Cardiac fibroblast (primary cell): Measurements from ENCODE around the gene SSH2.
"Not testable (repeated sequence)": the region's sequence is repeated elsewhere in the genome, so short reads cannot be mapped to it uniquely, and the experiment has no call there.

Experiments used
- DNase-seq, 2 donors: peaks; one replicate each; pipeline versions ENCODE4 v3.0.0 to v3.0.0-alpha.2; 2010; ENCODE audit warnings: low read depth in 2 of 2
- H3K4me3 ChIP-seq, 2 donors: replicated peaks in 1 of 2; 1 replicate in 1 of 2; 2 replicates in 1 of 2; pipeline ENCODE4 v1.5.1; 2011; ENCODE audit warnings: low read depth in 2 of 2, low read length in 2 of 2, mild to moderate bottlenecking in 2 of 2, moderate library complexity in 1 of 2
- CTCF ChIP-seq: IDR thresholded peaks from one replicate; pipeline ENCODE4 v1.5.1; 2011; ENCODE audit warnings: low read depth, mild to moderate bottlenecking, low read length, inconsistent platforms

The SSH2 gene

GRCh38 chr17:29959658-29960337 is 29.8 kb upstream of the SSH2 start:
- no peak for TF ChIP-seq CTCF
- H3K4me3 ChIP-seq = no peak overlapping the region
- peak in 1 of 2 donors; percentile 18 for DNase-seq

GRCh38 chr17:29958947-29959657 is 29.1 kb upstream of the SSH2 start:
- TF ChIP-seq CTCF = no peak
- H3K4me3 ChIP-seq = no peak overlapping the region
- DNase-seq = peak in 1 of 2 donors; percentile 54

GRCh38 chr17:29957488-29957887 is 27.5 kb upstream of the SSH2 start:
- H3K4me3 ChIP-seq, DNase-seq: not testable (repeated sequence)

GRCh38 chr17:29956225-29956624 is 26.2 kb upstream of the SSH2 start:
- DNase-seq = no peak
- no peak overlapping the region for H3K4me3 ChIP-seq
- no peak for TF ChIP-seq CTCF

- DNase-seq = no peak
- no peak overlapping the region for H3K4me3 ChIP-seq
- TF ChIP-seq CTCF = no peak
Measured at GRCh38 chr17:29954405-29954804, 24.4 kb upstream of the SSH2 start.

GRCh38 chr17:29949696-29950095 is 19.7 kb upstream of the SSH2 start:
- no peak for DNase-seq
- TF ChIP-seq CTCF = no peak
- no peak overlapping the region for H3K4me3 ChIP-seq

GRCh38 chr17:29948448-29949215 is 18.6 kb upstream of the SSH2 start:
- DNase-seq = no peak
- no peak overlapping the region for H3K4me3 ChIP-seq
- no peak for TF ChIP-seq CTCF
